ENCODE measurements around the gene SOBP. TPM values are rescaled to one million over a fixed set of nuclear protein-coding genes. Genes with fewer than 3 reads are reported as not detected.

Gene SOBP
- total RNA-seq, 1 experiment from 2014 or later, result 10.1 TPM

DNA sequence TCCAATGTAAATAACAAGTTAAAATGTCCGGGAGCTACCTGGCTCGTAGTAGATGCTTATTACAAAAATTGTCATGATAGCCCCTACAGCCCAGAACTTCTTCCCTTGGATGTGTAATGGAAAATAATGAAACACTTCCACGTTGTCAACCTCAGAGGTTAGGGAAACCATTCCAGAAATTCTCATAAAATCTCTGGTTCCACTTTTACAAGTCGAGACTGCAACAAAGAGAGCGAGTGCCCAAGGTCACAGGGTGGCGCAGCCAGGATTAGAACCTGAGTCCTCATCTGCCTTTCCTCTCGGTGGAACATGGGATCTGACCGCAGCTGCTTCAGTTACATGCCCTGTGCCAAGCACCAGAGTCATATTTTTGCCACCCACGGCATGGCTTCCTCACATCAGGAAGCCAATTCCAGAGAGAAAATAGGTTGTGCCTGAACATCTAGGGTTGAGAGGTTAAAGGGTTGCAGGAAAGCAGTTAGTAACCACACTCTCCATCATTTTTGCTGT lies 157.6 kb downstream of the SOBP start (continued):
- TF ChIP-seq, protein P1, sequence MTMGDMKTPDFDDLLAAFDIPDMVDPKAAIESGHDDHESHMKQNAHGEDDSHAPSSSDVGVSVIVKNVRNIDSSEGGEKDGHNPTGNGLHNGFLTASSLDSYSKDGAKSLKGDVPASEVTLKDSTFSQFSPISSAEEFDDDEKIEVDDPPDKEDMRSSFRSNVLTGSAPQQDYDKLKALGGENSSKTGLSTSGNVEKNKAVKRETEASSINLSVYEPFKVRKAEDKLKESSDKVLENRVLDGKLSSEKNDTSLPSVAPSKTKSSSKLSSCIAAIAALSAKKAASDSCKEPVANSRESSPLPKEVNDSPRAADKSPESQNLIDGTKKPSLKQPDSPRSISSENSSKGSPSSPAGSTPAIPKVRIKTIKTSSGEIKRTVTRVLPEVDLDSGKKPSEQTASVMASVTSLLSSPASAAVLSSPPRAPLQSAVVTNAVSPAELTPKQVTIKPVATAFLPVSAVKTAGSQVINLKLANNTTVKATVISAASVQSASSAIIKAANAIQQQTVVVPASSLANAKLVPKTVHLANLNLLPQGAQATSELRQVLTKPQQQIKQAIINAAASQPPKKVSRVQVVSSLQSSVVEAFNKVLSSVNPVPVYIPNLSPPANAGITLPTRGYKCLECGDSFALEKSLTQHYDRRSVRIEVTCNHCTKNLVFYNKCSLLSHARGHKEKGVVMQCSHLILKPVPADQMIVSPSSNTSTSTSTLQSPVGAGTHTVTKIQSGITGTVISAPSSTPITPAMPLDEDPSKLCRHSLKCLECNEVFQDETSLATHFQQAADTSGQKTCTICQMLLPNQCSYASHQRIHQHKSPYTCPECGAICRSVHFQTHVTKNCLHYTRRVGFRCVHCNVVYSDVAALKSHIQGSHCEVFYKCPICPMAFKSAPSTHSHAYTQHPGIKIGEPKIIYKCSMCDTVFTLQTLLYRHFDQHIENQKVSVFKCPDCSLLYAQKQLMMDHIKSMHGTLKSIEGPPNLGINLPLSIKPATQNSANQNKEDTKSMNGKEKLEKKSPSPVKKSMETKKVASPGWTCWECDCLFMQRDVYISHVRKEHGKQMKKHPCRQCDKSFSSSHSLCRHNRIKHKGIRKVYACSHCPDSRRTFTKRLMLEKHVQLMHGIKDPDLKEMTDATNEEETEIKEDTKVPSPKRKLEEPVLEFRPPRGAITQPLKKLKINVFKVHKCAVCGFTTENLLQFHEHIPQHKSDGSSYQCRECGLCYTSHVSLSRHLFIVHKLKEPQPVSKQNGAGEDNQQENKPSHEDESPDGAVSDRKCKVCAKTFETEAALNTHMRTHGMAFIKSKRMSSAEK (CRISPR knock-in tag; IDR thresholded peaks at IDR 0.05; ENCODE audit: borderline replicate concordance), result no peak

DNA sequence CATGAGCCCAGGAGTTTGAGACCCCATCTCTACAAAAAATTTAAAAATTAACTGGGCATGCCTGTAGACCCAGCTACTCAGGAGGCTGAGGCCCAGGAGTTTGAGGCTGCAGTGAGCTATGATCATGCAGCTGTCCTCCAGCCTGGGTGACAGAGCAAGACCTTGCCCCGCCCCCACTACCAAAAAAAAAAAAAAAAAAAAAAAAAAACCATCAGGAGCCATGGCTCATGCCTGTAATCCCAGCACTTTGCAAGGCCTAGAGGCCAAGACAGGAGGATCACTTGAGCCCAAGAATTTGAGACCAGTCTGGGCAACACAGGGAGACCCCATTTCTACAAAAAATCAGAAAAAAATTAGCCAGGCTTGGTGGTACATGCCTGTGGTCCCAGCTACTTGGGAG lies 159.1 kb downstream of the SOBP start:
- TF ChIP-seq, protein P2, sequence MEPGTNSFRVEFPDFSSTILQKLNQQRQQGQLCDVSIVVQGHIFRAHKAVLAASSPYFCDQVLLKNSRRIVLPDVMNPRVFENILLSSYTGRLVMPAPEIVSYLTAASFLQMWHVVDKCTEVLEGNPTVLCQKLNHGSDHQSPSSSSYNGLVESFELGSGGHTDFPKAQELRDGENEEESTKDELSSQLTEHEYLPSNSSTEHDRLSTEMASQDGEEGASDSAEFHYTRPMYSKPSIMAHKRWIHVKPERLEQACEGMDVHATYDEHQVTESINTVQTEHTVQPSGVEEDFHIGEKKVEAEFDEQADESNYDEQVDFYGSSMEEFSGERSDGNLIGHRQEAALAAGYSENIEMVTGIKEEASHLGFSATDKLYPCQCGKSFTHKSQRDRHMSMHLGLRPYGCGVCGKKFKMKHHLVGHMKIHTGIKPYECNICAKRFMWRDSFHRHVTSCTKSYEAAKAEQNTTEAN (CRISPR knock-in tag; IDR thresholded peaks at IDR 0.05), result no peak
- TF ChIP-seq SMAD4 (CRISPR knock-in tag; IDR thresholded peaks at IDR 0.05) (no peak), NFATC4 (CRISPR knock-in tag; IDR thresholded peaks at IDR 0.05) (no peak), HMGA2 (CRISPR knock-in tag; IDR thresholded peaks at IDR 0.05) (no peak), OVOL2 (CRISPR knock-in tag; IDR thresholded peaks at IDR 0.05; ENCODE audit: borderline replicate concordance) (no peak), PRRX2 (CRISPR knock-in tag; IDR thresholded peaks at IDR 0.05) (no peak), FOXJ3 (CRISPR knock-in tag; IDR thresholded peaks at IDR 0.05; ENCODE audit: borderline replicate concordance) (no peak)
- TF ChIP-seq, protein P3, sequence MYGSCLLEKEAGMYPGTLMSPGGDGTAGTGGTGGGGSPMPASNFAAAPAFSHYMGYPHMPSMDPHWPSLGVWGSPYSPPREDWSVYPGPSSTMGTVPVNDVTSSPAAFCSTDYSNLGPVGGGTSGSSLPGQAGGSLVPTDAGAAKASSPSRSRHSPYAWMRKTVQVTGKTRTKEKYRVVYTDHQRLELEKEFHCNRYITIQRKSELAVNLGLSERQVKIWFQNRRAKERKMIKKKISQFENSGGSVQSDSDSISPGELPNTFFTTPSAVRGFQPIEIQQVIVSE (CRISPR knock-in tag; IDR thresholded peaks at IDR 0.05; ENCODE audit: borderline replicate concordance), result no peak
- TF ChIP-seq, protein P4, sequence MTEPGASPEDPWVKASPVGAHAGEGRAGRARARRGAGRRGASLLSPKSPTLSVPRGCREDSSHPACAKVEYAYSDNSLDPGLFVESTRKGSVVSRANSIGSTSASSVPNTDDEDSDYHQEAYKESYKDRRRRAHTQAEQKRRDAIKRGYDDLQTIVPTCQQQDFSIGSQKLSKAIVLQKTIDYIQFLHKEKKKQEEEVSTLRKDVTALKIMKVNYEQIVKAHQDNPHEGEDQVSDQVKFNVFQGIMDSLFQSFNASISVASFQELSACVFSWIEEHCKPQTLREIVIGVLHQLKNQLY (CRISPR knock-in tag; IDR thresholded peaks at IDR 0.05), result no peak
- no peak; the same call in 1 of the 2 replicates for ATAC-seq
- H3K27me3 Mint-ChIP-seq (ENCODE audit: low read depth), result no peaks in the 10 kb centered on the region
- no peak for DNase-seq (ENCODE audit: low spot score)
- ChIA-PET CTCF (interaction anchor here (0.7 to 1.2 kb wide), 3 partner anchors 16 to 558 kb away, joined by 3 to 8 read pairs (median 3); no protein-coding TSS in a partner anchor), POLR2A (interaction anchor here (0.6 to 0.7 kb wide), 2 partner anchors 14 to 189 kb away, joined by 3 to 4 read pairs; no protein-coding TSS in a partner anchor)
- peaks cover 3% of the 10 kb centered on the region; the same call in 1 of the 2 replicates for H3K36me3 Mint-ChIP-seq
- H3K27ac Mint-ChIP-seq, result no peak overlapping the region
- peaks cover 10% of the 10 kb centered on the region for H3K9me3 Mint-ChIP-seq
- no peaks in the 10 kb centered on the region for H3K4me1 Mint-ChIP-seq
- no peak overlapping the region for H3K4me3 Mint-ChIP-seq

DNA sequence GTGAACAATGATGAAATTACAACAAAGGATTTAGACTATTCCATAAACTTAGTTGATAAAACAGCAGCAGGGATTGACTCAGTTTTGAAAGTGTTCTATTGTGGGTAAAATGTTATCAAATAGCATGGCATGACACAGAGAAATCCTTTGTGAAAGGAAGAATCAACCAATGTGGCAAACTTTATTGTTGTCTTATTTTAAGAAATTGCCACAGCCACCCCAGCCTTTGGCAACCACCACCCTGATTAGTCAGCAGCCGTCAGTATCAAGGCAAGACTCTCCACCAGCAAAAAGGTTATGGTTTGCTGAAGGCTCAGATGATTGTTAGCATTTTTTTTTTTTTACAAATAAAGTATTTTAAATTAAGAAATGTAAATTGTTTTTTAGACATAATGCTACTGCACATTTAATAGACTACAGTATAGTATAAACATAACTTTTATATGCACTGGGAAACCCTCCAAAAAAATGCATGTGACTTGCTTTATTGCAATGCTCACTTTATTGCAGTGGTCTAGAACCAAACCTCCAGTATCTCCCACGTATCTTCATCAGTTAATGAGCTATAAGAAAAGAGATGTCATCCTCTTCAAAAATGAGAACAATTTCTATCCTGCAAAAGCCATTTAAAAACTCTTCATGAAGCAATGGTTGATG lies 162.7 kb downstream of the SOBP start:
- Mint-ChIP-seq H3K4me1 (peaks cover 30% of the 10 kb centered on the region), H3K27me3 (ENCODE audit: low read depth) (no peaks in the 10 kb centered on the region), H3K4me3 (no peak overlapping the region), H3K36me3 (peaks cover 3% of the 10 kb centered on the region; the same call in 1 of the 2 replicates), H3K9me3 (peaks cover 10% of the 10 kb centered on the region), H3K27ac (no peak overlapping the region)
- CTCF ChIA-PET, result no interaction called here
- no peak for DNase-seq (ENCODE audit: low spot score)
- no peak for ATAC-seq
- POLR2A ChIA-PET, result no interaction called here
- TF ChIP-seq SOX15 (CRISPR knock-in tag; IDR thresholded peaks at IDR 0.05), result no peak
- TF ChIP-seq, protein P5, sequence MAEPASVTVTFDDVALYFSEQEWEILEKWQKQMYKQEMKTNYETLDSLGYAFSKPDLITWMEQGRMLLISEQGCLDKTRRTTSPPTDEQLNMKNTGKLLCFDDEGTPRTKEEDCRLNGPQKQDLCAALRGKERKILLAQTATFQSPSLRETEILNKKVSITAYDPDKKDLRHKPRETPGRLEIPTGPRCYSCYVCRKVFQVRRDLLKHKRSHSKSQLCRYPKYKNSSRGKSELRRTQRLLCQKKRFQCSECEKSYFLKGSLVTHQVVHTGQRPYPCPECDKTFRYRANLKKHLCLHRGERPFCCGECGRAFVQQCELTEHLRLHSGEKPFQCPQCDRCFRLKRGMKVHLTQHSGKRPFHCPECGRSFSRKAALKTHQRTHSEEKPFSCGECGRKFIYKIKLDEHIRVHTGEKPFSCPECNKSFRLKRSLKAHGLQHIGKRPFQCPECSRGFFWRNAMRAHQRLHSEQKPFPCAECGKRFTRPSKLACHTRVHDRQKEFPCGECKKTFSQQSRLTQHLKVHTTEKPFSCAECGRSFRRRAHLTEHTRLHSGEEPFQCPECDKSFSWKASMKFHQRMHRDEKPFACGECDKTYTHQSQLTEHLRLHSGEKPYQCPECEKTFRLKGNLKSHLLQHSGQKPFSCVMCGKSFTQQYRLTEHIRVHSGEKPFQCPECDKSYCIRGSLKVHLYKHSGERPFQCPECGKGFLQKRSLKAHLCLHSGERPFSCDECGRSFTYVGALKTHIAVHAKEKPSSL (CRISPR knock-in tag; conservative IDR thresholded peaks at IDR 0.05), result no peak
- TF ChIP-seq NFATC4 (CRISPR knock-in tag; IDR thresholded peaks at IDR 0.05), result no peak
- TF ChIP-seq NR2C2 (CRISPR knock-in tag; IDR thresholded peaks at IDR 0.05), result no peak
- TF ChIP-seq, protein P6, sequence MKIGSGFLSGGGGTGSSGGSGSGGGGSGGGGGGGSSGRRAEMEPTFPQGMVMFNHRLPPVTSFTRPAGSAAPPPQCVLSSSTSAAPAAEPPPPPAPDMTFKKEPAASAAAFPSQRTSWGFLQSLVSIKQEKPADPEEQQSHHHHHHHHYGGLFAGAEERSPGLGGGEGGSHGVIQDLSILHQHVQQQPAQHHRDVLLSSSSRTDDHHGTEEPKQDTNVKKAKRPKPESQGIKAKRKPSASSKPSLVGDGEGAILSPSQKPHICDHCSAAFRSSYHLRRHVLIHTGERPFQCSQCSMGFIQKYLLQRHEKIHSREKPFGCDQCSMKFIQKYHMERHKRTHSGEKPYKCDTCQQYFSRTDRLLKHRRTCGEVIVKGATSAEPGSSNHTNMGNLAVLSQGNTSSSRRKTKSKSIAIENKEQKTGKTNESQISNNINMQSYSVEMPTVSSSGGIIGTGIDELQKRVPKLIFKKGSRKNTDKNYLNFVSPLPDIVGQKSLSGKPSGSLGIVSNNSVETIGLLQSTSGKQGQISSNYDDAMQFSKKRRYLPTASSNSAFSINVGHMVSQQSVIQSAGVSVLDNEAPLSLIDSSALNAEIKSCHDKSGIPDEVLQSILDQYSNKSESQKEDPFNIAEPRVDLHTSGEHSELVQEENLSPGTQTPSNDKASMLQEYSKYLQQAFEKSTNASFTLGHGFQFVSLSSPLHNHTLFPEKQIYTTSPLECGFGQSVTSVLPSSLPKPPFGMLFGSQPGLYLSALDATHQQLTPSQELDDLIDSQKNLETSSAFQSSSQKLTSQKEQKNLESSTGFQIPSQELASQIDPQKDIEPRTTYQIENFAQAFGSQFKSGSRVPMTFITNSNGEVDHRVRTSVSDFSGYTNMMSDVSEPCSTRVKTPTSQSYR (CRISPR knock-in tag; IDR thresholded peaks at IDR 0.05), result no peak
- TF ChIP-seq CREM (CRISPR knock-in tag; IDR thresholded peaks at IDR 0.05), result no peak
- no peak for TF ChIP-seq NR3C1 (CRISPR knock-in tag; conservative IDR thresholded peaks at IDR 0.05; ENCODE audit: low read depth)
- TF ChIP-seq, protein P7, sequence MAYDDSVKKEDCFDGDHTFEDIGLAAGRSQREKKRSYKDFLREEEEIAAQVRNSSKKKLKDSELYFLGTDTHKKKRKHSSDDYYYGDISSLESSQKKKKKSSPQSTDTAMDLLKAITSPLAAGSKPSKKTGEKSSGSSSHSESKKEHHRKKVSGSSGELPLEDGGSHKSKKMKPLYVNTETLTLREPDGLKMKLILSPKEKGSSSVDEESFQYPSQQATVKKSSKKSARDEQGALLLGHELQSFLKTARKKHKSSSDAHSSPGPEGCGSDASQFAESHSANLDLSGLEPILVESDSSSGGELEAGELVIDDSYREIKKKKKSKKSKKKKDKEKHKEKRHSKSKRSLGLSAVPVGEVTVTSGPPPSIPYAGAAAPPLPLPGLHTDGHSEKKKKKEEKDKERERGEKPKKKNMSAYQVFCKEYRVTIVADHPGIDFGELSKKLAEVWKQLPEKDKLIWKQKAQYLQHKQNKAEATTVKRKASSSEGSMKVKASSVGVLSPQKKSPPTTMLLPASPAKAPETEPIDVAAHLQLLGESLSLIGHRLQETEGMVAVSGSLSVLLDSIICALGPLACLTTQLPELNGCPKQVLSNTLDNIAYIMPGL (CRISPR knock-in tag; IDR thresholded peaks at IDR 0.05), result no peak
- TF ChIP-seq ETV6 (CRISPR knock-in tag; IDR thresholded peaks at IDR 0.05), result no peak

All from WTC11 (cell line).